Neural progenitor cell (in vitro differentiated cells): Measurements from ENCODE around the gene LAMC1.

ENCODE experiments used
- EZH2 ChIP-seq: fragments of 200-600 bp; sonication (generic); IDR thresholded peaks from 2 replicates; pipeline ENCODE4 v1.6.1; 2017; ENCODE audit warnings: antibody characterized with exemption, mild to moderate bottlenecking, moderate library complexity
- EZH2phosphoT487 ChIP-seq: fragments of 200-600 bp; sonication (generic); IDR thresholded peaks from 2 replicates; pipeline ENCODE4 v1.6.1; 2017; ENCODE audit warnings: antibody characterized with exemption
- TF ChIP-seq, protein P1 (sequence below): fragments of 200-600 bp; sonication (generic); IDR thresholded peaks from 2 replicates; pipeline ENCODE4 v1.5.1; 2017; ENCODE audit warnings: antibody characterized with exemption, mild to moderate bottlenecking

DNA sequence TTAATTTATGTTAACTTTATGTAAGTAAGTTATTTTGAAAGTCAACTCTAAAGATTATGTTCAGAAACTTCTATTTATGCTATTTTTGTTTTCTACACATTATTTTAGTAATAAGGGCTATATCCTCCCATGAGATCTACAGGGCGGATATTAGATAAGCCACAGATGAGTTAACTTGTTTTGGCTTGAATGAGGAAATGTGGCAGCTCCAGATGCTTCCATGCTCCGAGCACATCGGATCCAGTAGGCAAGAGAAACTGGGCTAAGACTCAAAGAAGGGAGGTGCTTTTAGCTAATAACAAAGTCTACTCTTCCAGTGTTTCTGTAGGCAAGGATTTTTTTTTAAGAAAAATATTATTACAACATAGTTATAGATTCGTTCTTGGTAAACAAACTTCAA, 20.0 kb upstream of the LAMC1 start:
- TF ChIP-seq, protein P1, sequence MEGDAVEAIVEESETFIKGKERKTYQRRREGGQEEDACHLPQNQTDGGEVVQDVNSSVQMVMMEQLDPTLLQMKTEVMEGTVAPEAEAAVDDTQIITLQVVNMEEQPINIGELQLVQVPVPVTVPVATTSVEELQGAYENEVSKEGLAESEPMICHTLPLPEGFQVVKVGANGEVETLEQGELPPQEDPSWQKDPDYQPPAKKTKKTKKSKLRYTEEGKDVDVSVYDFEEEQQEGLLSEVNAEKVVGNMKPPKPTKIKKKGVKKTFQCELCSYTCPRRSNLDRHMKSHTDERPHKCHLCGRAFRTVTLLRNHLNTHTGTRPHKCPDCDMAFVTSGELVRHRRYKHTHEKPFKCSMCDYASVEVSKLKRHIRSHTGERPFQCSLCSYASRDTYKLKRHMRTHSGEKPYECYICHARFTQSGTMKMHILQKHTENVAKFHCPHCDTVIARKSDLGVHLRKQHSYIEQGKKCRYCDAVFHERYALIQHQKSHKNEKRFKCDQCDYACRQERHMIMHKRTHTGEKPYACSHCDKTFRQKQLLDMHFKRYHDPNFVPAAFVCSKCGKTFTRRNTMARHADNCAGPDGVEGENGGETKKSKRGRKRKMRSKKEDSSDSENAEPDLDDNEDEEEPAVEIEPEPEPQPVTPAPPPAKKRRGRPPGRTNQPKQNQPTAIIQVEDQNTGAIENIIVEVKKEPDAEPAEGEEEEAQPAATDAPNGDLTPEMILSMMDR = no peak
- TF ChIP-seq EZH2phosphoT487 (no peak), EZH2 (no peak)
